Occipital lobe (tissue), 2 donors: Measurements from ENCODE around the gene SHC2. TPM values are rescaled to one million over a fixed set of nuclear protein-coding genes. Genes with fewer than 3 reads are reported as not detected.
A peak's percentile ranks its signal among the peaks of the same experiment; 100 is the strongest.
"Not testable (repeated sequence)": the region's sequence is repeated elsewhere in the genome, so short reads cannot be mapped to it uniquely, and the experiment has no call there.

ENCODE experiments used
- DNase-seq: peaks from one replicate; lab custom pipeline; 2025; lab: John Stamatoyannopoulos, UW
- total RNA-seq: library from RNA; depleted of rRNA; stranded (reverse); fragments of >200 nt; gene quantifications from one replicate; pipeline ENCODE4 v1.2.3, GENCODE V29; 2014

The SHC2 gene
- total RNA-seq, 1 donor from 2014 or later: 13.9 TPM

GRCh38 chr19:447816-448560 lies 12.8 kb downstream of the SHC2 start:
- no peak for DNase-seq

GRCh38 chr19:447064-447426 lies 13.8 kb downstream of the SHC2 start:
- DNase-seq: no peak

- DNase-seq: no peak
Measured at GRCh38 chr19:444677-445210, 16.1 kb downstream of the SHC2 start.

- DNase-seq: no peak
Measured at GRCh38 chr19:443005-443404, 17.8 kb downstream of the SHC2 start.

- no peak for DNase-seq
Measured at GRCh38 chr19:442085-442484, 18.7 kb downstream of the SHC2 start.

- DNase-seq: no peak
Measured at GRCh38 chr19:441213-441836, 19.5 kb downstream of the SHC2 start.

GRCh38 chr19:440391-441212 lies 20.2 kb downstream of the SHC2 start:
- no peak for DNase-seq

GRCh38 chr19:439167-439900 lies 21.5 kb downstream of the SHC2 start:
- DNase-seq: no peak

- DNase-seq: no peak
Measured at GRCh38 chr19:438416-438958, 22.3 kb downstream of the SHC2 start.

GRCh38 chr19:437041-437440 lies 23.8 kb downstream of the SHC2 start:
- DNase-seq: no peak

- no peak for DNase-seq
Measured at GRCh38 chr19:436413-436950, 24.4 kb downstream of the SHC2 start.

GRCh38 chr19:435707-436412 lies 25.0 kb downstream of the SHC2 start:
- no peak for DNase-seq

- DNase-seq: no peak
Measured at GRCh38 chr19:435056-435706, 25.7 kb downstream of the SHC2 start.

- DNase-seq: no peak
Measured at GRCh38 chr19:434152-434960, 26.5 kb downstream of the SHC2 start.

GRCh38 chr19:430701-431100 lies 30.1 kb downstream of the SHC2 start:
- no peak for DNase-seq

GRCh38 chr19:428149-428548 lies 32.7 kb downstream of the SHC2 start:
- no peak for DNase-seq

- not testable (repeated sequence) for DNase-seq
Measured at GRCh38 chr19:427675-428074, 33.2 kb downstream of the SHC2 start.

- peak; percentile 37 for DNase-seq
Measured at GRCh38 chr19:426725-427445, 33.9 kb downstream of the SHC2 start.
